GM23248 (cell line): ENCODE results near the gene PACSIN3. TPM values are rescaled to one million over a fixed set of nuclear protein-coding genes. Genes with fewer than 3 reads are reported as not detected.

Experiments
- DNase-seq: peaks from one replicate; pipeline ENCODE4 v3.0.0-alpha.2; 2015
- H2AFZ ChIP-seq: fragments of 200-600 bp; sonication (generic); 2 replicates; pipeline ENCODE4 v1.6.1; 2016; ENCODE audit warnings: antibody characterized with exemption
- H3F3A ChIP-seq: fragments of 200-600 bp; sonication (generic); 2 replicates; pipeline ENCODE4 v1.6.1; 2016; ENCODE audit warnings: mild to moderate bottlenecking, antibody characterized with exemption, mixed run types; ENCODE audit not compliant: insufficient read depth
- H3K27ac ChIP-seq: fragments of 200-600 bp; sonication (generic); 2 replicates; pipeline ENCODE4 v1.5.1; 2016; ENCODE audit warnings: mild to moderate bottlenecking
- H3K27me3 ChIP-seq: fragments of 200-600 bp; sonication (generic); replicated peaks from 2 replicates; pipeline ENCODE4 v1.6.1; 2016; ENCODE audit warnings: mild to moderate bottlenecking; ENCODE audit not compliant: insufficient read depth
- H3K36me3 ChIP-seq: fragments of 200-600 bp; sonication (generic); 2 replicates; pipeline ENCODE4 v1.6.1; 2016; ENCODE audit warnings: low read depth, mild to moderate bottlenecking
- H3K4me1 ChIP-seq: fragments of 200-600 bp; sonication (generic); 2 replicates; pipeline ENCODE4 v1.6.1; 2016; ENCODE audit warnings: mild to moderate bottlenecking; ENCODE audit not compliant: insufficient read depth
- H3K4me2 ChIP-seq: fragments of 200-600 bp; sonication (generic); one replicate; pipeline ENCODE4 v1.6.1; 2016; ENCODE audit warnings: mild to moderate bottlenecking; ENCODE audit not compliant: unreplicated experiment
- H3K4me3 ChIP-seq: fragments of 200-600 bp; sonication (generic); 2 replicates; pipeline ENCODE4 v1.5.1; 2016; ENCODE audit warnings: mild to moderate bottlenecking
- H3K79me2 ChIP-seq: fragments of 200-600 bp; sonication (generic); 2 replicates; pipeline ENCODE4 v1.6.1; 2016; ENCODE audit warnings: mild to moderate bottlenecking; ENCODE audit not compliant: insufficient read depth
- H3K9ac ChIP-seq: fragments of 200-600 bp; sonication (generic); 2 replicates; pipeline ENCODE4 v1.6.1; 2016; ENCODE audit warnings: mild to moderate bottlenecking
- H3K9me2 ChIP-seq: fragments of 200-600 bp; sonication (generic); 2 replicates; pipeline ENCODE4 v1.6.1; 2016; ENCODE audit warnings: mixed run types, mild to moderate bottlenecking, moderate library complexity; ENCODE audit not compliant: insufficient read depth
- H3K9me3 ChIP-seq: fragments of 200-600 bp; sonication (generic); one replicate; pipeline ENCODE4 v1.6.1; 2017; ENCODE audit warnings: low read depth
- H4K20me1 ChIP-seq: fragments of 200-600 bp; sonication (generic); 2 replicates; pipeline ENCODE4 v1.6.0; 2016; ENCODE audit not compliant: insufficient read depth
- EZH2 ChIP-seq: fragments of 200-600 bp; sonication (generic); IDR thresholded peaks from 2 replicates; pipeline ENCODE4 v1.6.1; 2018; ENCODE audit warnings: antibody characterized with exemption, mild to moderate bottlenecking; ENCODE audit not compliant: insufficient read depth, poor library complexity, severe bottlenecking
- EZH2phosphoT487 ChIP-seq: fragments of 200-600 bp; sonication (generic); IDR thresholded peaks from 2 replicates; pipeline ENCODE4 v1.6.1; 2018; ENCODE audit warnings: antibody characterized with exemption, moderate library complexity, mild to moderate bottlenecking, low read depth; ENCODE audit not compliant: insufficient read depth
- WGBS, 2 experiments: methylation state at CpG; one replicate each; pipeline ENCODE4 v1.1.6; 2015 to 2017; ENCODE audit warnings: low lambda C conversion rate in 2 of 2, low coverage in 1 of 2; ENCODE audit errors: missing lambda C conversion rate in 2 of 2; 5-methylcytosine and 5-hydroxymethylcytosine counted together
- in situ Hi-C: fragments of 300-500 bp; cut with MboI; formaldehyde crosslinking; loops from 2 replicates; pipeline ENCODE4 v1.15.0; 2020
- polyA plus RNA-seq: library from polyadenylated mRNA; unstranded; fragments of >200 nt; fragmentation: Nextera tagmentation; extraction: Ambion mirVana; gene quantifications from 2 replicates; pipeline ENCODE4 v1.2.1, GENCODE V29; 2016
- total RNA-seq: library from RNA; depleted of rRNA; stranded (reverse); fragments of >200 nt; shearing (Covaris generic); gene quantifications from 2 replicates; pipeline ENCODE4 v1.2.3, GENCODE V29; 2014

The PACSIN3 gene
- total and polyA plus RNA-seq, 2 experiments from 2014 or later: 9.7 to 13.6 TPM

DNA sequence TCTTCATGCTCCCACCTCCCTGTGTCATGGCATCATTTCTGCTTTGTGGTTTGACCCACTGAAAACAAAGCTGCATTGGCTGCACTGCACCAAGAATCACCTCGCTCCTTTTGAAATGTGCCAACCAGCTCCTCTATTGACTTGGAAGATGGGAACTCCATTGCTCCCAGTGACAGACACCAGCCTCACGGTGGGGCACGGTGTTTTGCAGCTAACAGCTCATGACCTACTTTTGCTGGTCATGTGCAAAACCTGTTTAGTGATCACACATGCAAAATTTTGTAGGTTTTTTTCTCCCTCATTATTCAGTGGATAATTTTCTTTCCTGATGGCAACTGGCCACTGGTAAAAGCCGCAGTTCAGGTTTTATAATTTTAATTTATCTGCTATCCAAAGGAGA, 46.4 kb downstream of the PACSIN3 start:
- Histone ChIP-seq H3F3A (peaks cover 10% of the 10 kb centered on the region), H3K9me3 (no peaks in the 10 kb centered on the region), H4K20me1 (no peaks in the 10 kb centered on the region), H2AFZ (no peak overlapping the region), H3K4me3 (no peak overlapping the region), H3K4me2 (no peak overlapping the region), H3K4me1 (peaks cover 19% of the 10 kb centered on the region), H3K9me2 (no peaks in the 10 kb centered on the region), H3K27ac (no peak overlapping the region), H3K27me3 (no peaks in the 10 kb centered on the region), H3K36me3 (no peaks in the 10 kb centered on the region), H3K79me2 (no peaks in the 10 kb centered on the region), H3K9ac (no peak overlapping the region)
- 52 to 59% methylated on average over 4 of the region's 4 CpGs for WGBS, 2 experiments
- DNase-seq: no peak
- TF ChIP-seq EZH2phosphoT487 (no peak), EZH2 (no peak)
- in situ Hi-C loops: no loop called here

DNA sequence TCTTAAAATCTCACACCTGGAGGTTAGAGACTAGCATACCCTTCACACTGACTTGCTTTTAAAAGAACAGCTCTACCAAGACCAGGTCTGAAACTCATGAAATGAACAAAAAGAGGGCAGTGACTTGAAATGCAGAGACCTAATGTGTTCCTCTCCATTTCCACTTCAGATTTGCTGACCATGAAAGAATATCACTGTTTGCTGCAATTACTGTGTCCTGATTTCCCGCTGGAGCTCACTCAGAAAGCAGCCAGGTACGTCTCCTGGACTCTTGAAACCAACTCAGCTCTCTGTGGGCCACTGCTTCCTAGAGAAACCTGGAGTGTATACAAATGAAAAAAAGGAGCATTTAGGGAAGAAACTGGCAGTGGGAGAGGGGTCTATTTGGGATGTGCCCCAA, 48.8 kb downstream of the PACSIN3 start:
- Histone ChIP-seq H3K9me2 (no peaks in the 10 kb centered on the region), H4K20me1 (no peaks in the 10 kb centered on the region), H3K79me2 (no peaks in the 10 kb centered on the region), H3K9me3 (no peaks in the 10 kb centered on the region), H3F3A (no peaks in the 10 kb centered on the region), H3K4me1 (peaks cover 6% of the 10 kb centered on the region; the same call in 1 of the 2 replicates), H3K4me3 (no peak overlapping the region), H3K4me2 (no peak overlapping the region), H3K36me3 (no peaks in the 10 kb centered on the region), H3K9ac (no peak overlapping the region), H2AFZ (no peak overlapping the region), H3K27ac (no peak overlapping the region), H3K27me3 (no peaks in the 10 kb centered on the region)
- 95 to 96% methylated on average over 2 of the region's 2 CpGs for WGBS, 2 experiments
- in situ Hi-C loops: no loop called here
- TF ChIP-seq EZH2phosphoT487 (no peak), EZH2 (no peak)
- no peak for DNase-seq

DNA sequence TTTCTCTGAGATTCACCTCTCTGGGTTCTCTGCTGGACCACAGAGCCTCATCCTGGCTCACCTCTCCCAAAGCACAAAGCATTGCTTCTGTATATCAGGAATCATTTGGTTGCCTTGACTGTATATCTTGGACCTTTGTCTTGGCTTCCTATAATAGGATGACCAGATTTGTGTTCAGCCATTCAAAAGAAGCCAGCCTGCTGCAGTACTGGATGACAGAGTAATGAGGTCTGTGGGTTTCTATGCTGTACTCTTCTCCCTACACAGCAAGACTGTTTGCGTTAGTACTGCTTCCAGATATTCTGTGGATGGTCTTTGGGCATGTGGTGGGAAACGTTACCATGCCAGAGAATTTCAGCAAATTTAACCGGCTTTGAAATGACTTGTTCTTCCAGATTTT, 49.3 kb downstream of the PACSIN3 start:
- Histone ChIP-seq H2AFZ (no peak overlapping the region), H3K9me2 (no peaks in the 10 kb centered on the region), H3K4me3 (no peak overlapping the region), H3K27ac (no peak overlapping the region), H3K4me1 (peaks cover 6% of the 10 kb centered on the region; the same call in 1 of the 2 replicates), H3F3A (no peaks in the 10 kb centered on the region), H3K36me3 (no peaks in the 10 kb centered on the region), H3K79me2 (no peaks in the 10 kb centered on the region), H3K27me3 (no peaks in the 10 kb centered on the region), H3K4me2 (no peak overlapping the region), H3K9ac (no peak overlapping the region), H3K9me3 (no peaks in the 10 kb centered on the region), H4K20me1 (no peaks in the 10 kb centered on the region)
- in situ Hi-C loops: no loop called here
- TF ChIP-seq EZH2 (no peak), EZH2phosphoT487 (no peak)
- WGBS, 2 experiments: 76 to 83% methylated on average over 3 of the region's 3 CpGs
- no peak for DNase-seq

DNA sequence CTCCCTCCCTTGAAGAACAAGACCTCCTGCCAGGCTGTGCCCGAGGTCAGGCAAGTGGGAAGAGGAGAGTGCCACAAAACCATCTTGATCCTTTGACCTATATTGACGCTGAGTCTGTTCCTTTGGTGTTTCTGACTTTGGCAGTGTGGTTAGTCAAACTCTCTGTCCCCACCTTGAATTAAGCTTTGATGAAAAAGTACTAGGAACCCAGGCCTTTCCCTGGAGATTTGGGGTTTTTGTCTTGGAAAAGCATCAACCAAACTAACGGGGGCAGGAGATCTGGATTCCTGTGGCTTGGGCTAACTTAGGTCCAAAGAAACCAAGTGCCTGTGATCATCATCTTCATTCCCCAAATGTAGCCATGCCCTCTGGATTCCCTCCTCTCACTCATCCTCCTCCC, 49.9 kb downstream of the PACSIN3 start:
- Histone ChIP-seq H2AFZ (no peak overlapping the region), H3K9me3 (no peaks in the 10 kb centered on the region), H3K4me2 (no peak overlapping the region), H3K36me3 (no peaks in the 10 kb centered on the region), H3K9ac (no peak overlapping the region), H3K9me2 (no peaks in the 10 kb centered on the region), H3K4me1 (peaks cover 6% of the 10 kb centered on the region; the same call in 1 of the 2 replicates), H3F3A (no peaks in the 10 kb centered on the region), H3K27ac (no peak overlapping the region), H3K79me2 (no peaks in the 10 kb centered on the region), H3K27me3 (no peaks in the 10 kb centered on the region), H3K4me3 (no peak overlapping the region), H4K20me1 (no peaks in the 10 kb centered on the region)
- 79 to 86% methylated on average over 3 of the region's 3 CpGs for WGBS, 2 experiments
- DNase-seq: no peak
- no peak for TF ChIP-seq EZH2phosphoT487
- TF ChIP-seq EZH2: no peak
- in situ Hi-C loops: no loop called here

DNA sequence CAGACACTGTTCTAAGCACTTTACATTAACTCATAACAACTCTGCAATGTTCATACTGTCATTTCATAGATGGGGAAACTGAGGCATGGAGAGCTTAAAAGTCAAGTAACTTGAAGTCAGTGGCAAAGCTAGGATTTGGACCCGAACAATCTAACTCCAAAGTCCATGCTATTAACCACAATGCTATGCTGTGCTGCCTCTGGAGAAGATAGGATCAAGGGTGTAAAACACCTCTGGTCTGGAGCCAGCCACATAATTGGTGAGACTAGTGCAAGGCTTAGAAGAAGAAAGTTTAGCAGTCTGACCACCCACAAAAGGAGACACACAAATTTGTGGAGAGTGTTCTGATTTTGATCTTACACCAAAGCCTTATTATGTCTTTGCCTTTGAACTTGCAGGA, 53.3 kb downstream of the PACSIN3 start:
- Histone ChIP-seq H3K27ac (no peak overlapping the region), H4K20me1 (no peaks in the 10 kb centered on the region)

More for the DNA sequence above, 53.3 kb downstream of the PACSIN3 start:
- H3F3A ChIP-seq: no peaks in the 10 kb centered on the region
- H3K79me2 ChIP-seq: no peaks in the 10 kb centered on the region
- in situ Hi-C loops: no loop called here
- H3K9ac ChIP-seq: no peak overlapping the region
- H3K9me2 ChIP-seq: no peaks in the 10 kb centered on the region
- H3K4me2 ChIP-seq: no peak overlapping the region
- no peak overlapping the region for H2AFZ ChIP-seq
- no peak overlapping the region for H3K4me3 ChIP-seq
- H3K4me1 ChIP-seq: peaks cover 6% of the 10 kb centered on the region; the same call in 1 of the 2 replicates
- no peak for TF ChIP-seq EZH2
- no peak for TF ChIP-seq EZH2phosphoT487
- DNase-seq: no peak
- H3K9me3 ChIP-seq: no peaks in the 10 kb centered on the region
- H3K36me3 ChIP-seq: no peaks in the 10 kb centered on the region
- WGBS, 2 experiments: 95 to 97% methylated on average over 1 of the region's 1 CpG
- no peaks in the 10 kb centered on the region for H3K27me3 ChIP-seq
